Ishikawa (cell line): Measurements from ENCODE around the gene BMPER.

Experiments used
- CEBPB ChIP-seq: IDR thresholded peaks from 2 replicates; pipeline ENCODE4 v1.6.1; 2012
- CREB1 ChIP-seq: IDR thresholded peaks from 2 replicates; pipeline ENCODE4 v1.6.1; 2012; ENCODE audit warnings: low read depth
- EGR1 ChIP-seq: IDR thresholded peaks from 2 replicates; pipeline ENCODE4 v1.6.1; 2012
- EP300 ChIP-seq: IDR thresholded peaks from 2 replicates; pipeline ENCODE4 v1.6.1; 2012; ENCODE audit warnings: borderline replicate concordance
- FOXM1 ChIP-seq: IDR thresholded peaks from 2 replicates; pipeline ENCODE4 v1.6.1; 2012; ENCODE audit warnings: low read depth, borderline replicate concordance
- MAX ChIP-seq: IDR thresholded peaks from 2 replicates; pipeline ENCODE4 v1.6.1; 2012
- NFIC ChIP-seq: IDR thresholded peaks from 2 replicates; pipeline ENCODE4 v1.6.1; 2012
- RAD21 ChIP-seq: IDR thresholded peaks from 2 replicates; pipeline ENCODE4 v1.6.1; 2012; ENCODE audit warnings: low read depth
- REST ChIP-seq: IDR thresholded peaks from 2 replicates; pipeline ENCODE4 v1.6.1; 2012; ENCODE audit warnings: low read depth, mild to moderate bottlenecking
- TAF1 ChIP-seq: IDR thresholded peaks from 2 replicates; pipeline ENCODE4 v1.6.1; 2012; ENCODE audit warnings: low read depth, mild to moderate bottlenecking
- TCF12 ChIP-seq: IDR thresholded peaks from 2 replicates; pipeline ENCODE4 v1.6.1; 2012; ENCODE audit warnings: low read depth
- TEAD4 ChIP-seq: IDR thresholded peaks from 2 replicates; pipeline ENCODE4 v1.6.1; 2012
- USF1 ChIP-seq: IDR thresholded peaks from 2 replicates; pipeline ENCODE4 v1.6.1; 2012
- YY1 ChIP-seq: IDR thresholded peaks from 2 replicates; pipeline ENCODE4 v1.6.1; 2012; ENCODE audit warnings: low read depth
- ZBTB7A ChIP-seq: IDR thresholded peaks from 2 replicates; pipeline ENCODE4 v1.6.1; 2012; ENCODE audit warnings: low read depth

BMPER gene

GRCh38 chr7:34069676-34070075 lies 164.3 kb downstream of the BMPER start:
- TF ChIP-seq FOXM1, result no peak

- TF ChIP-seq CEBPB (no peak), REST (no peak), TEAD4 (no peak), TCF12 (no peak), TAF1 (no peak), MAX (no peak), USF1 (no peak), ZBTB7A (no peak), CREB1 (no peak), EP300 (no peak), YY1 (no peak), NFIC (no peak), RAD21 (no peak), EGR1 (no peak)
These were observed 165.4 kb downstream of the BMPER start for GRCh38 chr7:34070511-34071323.

- TF ChIP-seq CEBPB (no peak), TAF1 (no peak), ZBTB7A (no peak), TCF12 (no peak), USF1 (no peak), MAX (no peak), EP300 (no peak), NFIC (no peak), YY1 (no peak), FOXM1 (no peak), EGR1 (no peak), TEAD4 (no peak), CREB1 (no peak), REST (no peak), RAD21 (no peak)
These were observed 168.3 kb downstream of the BMPER start for GRCh38 chr7:34073676-34074075.

GRCh38 chr7:34074421-34074820 lies 169.1 kb downstream of the BMPER start:
- no peak for TF ChIP-seq NFIC
- no peak for TF ChIP-seq REST
- no peak for TF ChIP-seq TAF1
- TF ChIP-seq FOXM1, result no peak
- no peak for TF ChIP-seq YY1
- TF ChIP-seq EGR1, result no peak
- TF ChIP-seq CREB1, result no peak
- TF ChIP-seq TCF12, result no peak
- TF ChIP-seq RAD21, result no peak
- no peak for TF ChIP-seq ZBTB7A
- no peak for TF ChIP-seq USF1
- TF ChIP-seq CEBPB, result no peak
